ENCODE measurements around the gene UBE3B. TPM values are rescaled to one million over a fixed set of nuclear protein-coding genes. Genes with fewer than 3 reads are reported as not detected.

The UBE3B gene
- total RNA-seq, 2 donors from 2014 or later, result 32.0 to 39.8 TPM

DNA sequence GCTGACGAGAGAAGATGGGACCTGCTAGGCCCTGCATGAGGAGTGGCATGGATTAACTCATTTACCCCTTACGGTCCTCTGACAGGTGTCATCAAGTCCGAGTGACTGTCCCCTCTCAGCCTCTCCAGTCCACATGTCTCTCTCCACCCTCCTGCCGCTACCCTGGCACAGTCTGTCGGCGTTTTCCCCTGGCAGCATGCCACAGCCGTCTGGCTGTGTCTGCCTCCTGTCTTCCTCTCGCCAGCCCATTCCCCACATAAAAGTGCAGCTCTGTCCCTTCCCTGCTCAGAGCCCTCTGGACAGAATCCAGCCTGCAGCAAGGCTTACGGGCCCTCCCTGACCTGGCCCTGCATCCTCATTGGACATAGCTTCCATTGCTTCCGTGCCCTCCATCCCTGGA lies 45.6 kb downstream of the UBE3B start:
- no peak overlapping the region for H3K27ac ChIP-seq (ENCODE audit: low read depth, low read length)
- no peak overlapping the region for H3K9ac ChIP-seq (ENCODE audit: extremely low read depth, low read length, poor library complexity, severe bottlenecking)
- peaks cover 6% of the 10 kb centered on the region for H3K4me1 Mint-ChIP-seq
- H3K36me3 Mint-ChIP-seq (ENCODE audit: low read depth), result peaks cover 49% of the 10 kb centered on the region
- DNase-seq, result peak; percentile 43
- H3K27ac Mint-ChIP-seq, result no peak overlapping the region
- TF ChIP-seq, protein P1, sequence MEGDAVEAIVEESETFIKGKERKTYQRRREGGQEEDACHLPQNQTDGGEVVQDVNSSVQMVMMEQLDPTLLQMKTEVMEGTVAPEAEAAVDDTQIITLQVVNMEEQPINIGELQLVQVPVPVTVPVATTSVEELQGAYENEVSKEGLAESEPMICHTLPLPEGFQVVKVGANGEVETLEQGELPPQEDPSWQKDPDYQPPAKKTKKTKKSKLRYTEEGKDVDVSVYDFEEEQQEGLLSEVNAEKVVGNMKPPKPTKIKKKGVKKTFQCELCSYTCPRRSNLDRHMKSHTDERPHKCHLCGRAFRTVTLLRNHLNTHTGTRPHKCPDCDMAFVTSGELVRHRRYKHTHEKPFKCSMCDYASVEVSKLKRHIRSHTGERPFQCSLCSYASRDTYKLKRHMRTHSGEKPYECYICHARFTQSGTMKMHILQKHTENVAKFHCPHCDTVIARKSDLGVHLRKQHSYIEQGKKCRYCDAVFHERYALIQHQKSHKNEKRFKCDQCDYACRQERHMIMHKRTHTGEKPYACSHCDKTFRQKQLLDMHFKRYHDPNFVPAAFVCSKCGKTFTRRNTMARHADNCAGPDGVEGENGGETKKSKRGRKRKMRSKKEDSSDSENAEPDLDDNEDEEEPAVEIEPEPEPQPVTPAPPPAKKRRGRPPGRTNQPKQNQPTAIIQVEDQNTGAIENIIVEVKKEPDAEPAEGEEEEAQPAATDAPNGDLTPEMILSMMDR (conservative IDR thresholded peaks at IDR 0.05), result no peak
- no peaks in the 10 kb centered on the region for H3K27me3 ChIP-seq (ENCODE audit: control insufficient read depth, insufficient read depth, low read length, poor library complexity, severe bottlenecking)
- H3K9me3 Mint-ChIP-seq, result no peaks in the 10 kb centered on the region
- H3K36me3 ChIP-seq (ENCODE audit: control insufficient read depth, insufficient read depth, low read length), result peaks cover 53% of the 10 kb centered on the region
- WGBS, 2 experiments (ENCODE audit: insufficient coverage in 1 of 2, insufficient read length in 1 of 2), result 93 to 96% methylated on average over 8 to 10 of the region's 10 CpGs
- no peaks in the 10 kb centered on the region for H3K27me3 Mint-ChIP-seq (ENCODE audit: insufficient read depth)
- no peak overlapping the region for H3K4me3 Mint-ChIP-seq
- H3K9me3 ChIP-seq (ENCODE audit: control insufficient read depth, low read length), result no peaks in the 10 kb centered on the region
- H3K4me1 ChIP-seq (ENCODE audit: control insufficient read depth, insufficient read depth, low read length), result peaks cover 10% of the 10 kb centered on the region
- H3K4me3 ChIP-seq (ENCODE audit: low read length), result no peak overlapping the region

DNA sequence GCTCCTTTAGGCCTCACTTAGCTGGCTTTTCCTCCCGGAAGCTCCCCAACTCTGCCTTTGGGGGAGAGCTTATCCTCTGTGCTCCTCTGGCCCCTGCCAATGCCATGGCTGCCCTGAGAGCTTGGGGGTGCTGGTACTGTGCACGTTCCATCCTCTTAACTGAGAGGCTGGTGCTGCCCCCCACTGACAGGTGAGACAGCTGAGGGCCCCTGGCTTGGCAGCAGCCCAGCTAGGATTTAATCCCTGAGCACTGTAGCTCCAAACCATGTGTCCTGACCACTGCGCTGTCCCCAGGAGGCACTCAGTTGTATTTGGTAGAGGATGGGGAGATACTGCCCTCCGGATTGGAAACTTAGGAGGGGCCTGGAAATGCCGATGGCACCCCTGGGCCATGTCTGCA lies 46.1 kb downstream of the UBE3B start:
- H3K4me1 ChIP-seq (ENCODE audit: control insufficient read depth, insufficient read depth, low read length), result peaks cover 10% of the 10 kb centered on the region
- H3K9ac ChIP-seq (ENCODE audit: extremely low read depth, low read length, poor library complexity, severe bottlenecking), result no peak overlapping the region
- DNase-seq, result peak; percentile 41
- H3K27ac ChIP-seq (ENCODE audit: low read depth, low read length), result no peak overlapping the region
- Mint-ChIP-seq H3K9me3 (no peaks in the 10 kb centered on the region), H3K4me3 (no peak overlapping the region), H3K27ac (no peak overlapping the region), H3K4me1 (peaks cover 6% of the 10 kb centered on the region), H3K36me3 (ENCODE audit: low read depth) (peaks cover 49% of the 10 kb centered on the region), H3K27me3 (ENCODE audit: insufficient read depth) (no peaks in the 10 kb centered on the region)
- TF ChIP-seq, protein P1 (conservative IDR thresholded peaks at IDR 0.05), result no peak
- 46 to 79% methylated on average over 2 to 5 of the region's 5 CpGs for WGBS, 2 experiments (ENCODE audit: insufficient coverage in 1 of 2, insufficient read length in 1 of 2)
- no peak overlapping the region for H3K4me3 ChIP-seq (ENCODE audit: low read length)
- no peaks in the 10 kb centered on the region for H3K9me3 ChIP-seq (ENCODE audit: control insufficient read depth, low read length)
- peaks cover 51% of the 10 kb centered on the region for H3K36me3 ChIP-seq (ENCODE audit: control insufficient read depth, insufficient read depth, low read length)
- H3K27me3 ChIP-seq (ENCODE audit: control insufficient read depth, insufficient read depth, low read length, poor library complexity, severe bottlenecking), result no peaks in the 10 kb centered on the region

- Histone ChIP-seq H3K27me3 (ENCODE audit: control insufficient read depth, insufficient read depth, low read length, poor library complexity, severe bottlenecking) (no peaks in the 10 kb centered on the region), H3K4me1 (ENCODE audit: control insufficient read depth, insufficient read depth, low read length) (peaks cover 15% of the 10 kb centered on the region), H3K4me3 (ENCODE audit: low read length) (no peak overlapping the region), H3K36me3 (ENCODE audit: control insufficient read depth, insufficient read depth, low read length) (peaks cover 48% of the 10 kb centered on the region), H3K9me3 (ENCODE audit: control insufficient read depth, low read length) (no peaks in the 10 kb centered on the region), H3K27ac (ENCODE audit: low read depth, low read length) (no peak overlapping the region), H3K9ac (ENCODE audit: extremely low read depth, low read length, poor library complexity, severe bottlenecking) (no peak overlapping the region)
- no peak for DNase-seq
- Mint-ChIP-seq H3K9me3 (no peaks in the 10 kb centered on the region), H3K27ac (no peak overlapping the region), H3K4me3 (no peak overlapping the region), H3K4me1 (peaks cover 3% of the 10 kb centered on the region), H3K27me3 (ENCODE audit: insufficient read depth) (no peaks in the 10 kb centered on the region), H3K36me3 (ENCODE audit: low read depth) (peaks cover 44% of the 10 kb centered on the region)
- 70 to 79% methylated on average over 7 to 26 of the region's 26 CpGs for WGBS, 2 experiments (ENCODE audit: insufficient coverage in 1 of 2, insufficient read length in 1 of 2)
- TF ChIP-seq, protein P1 (conservative IDR thresholded peaks at IDR 0.05), result no peak
These were observed 47.2 kb downstream of the UBE3B start for GRCh38 chr12:109524466-109525278.
